ENCODE data around the gene HMHB1. TPM values are rescaled to one million over a fixed set of nuclear protein-coding genes. Genes with fewer than 3 reads are reported as not detected.

HMHB1 gene
- total and polyA plus RNA-seq, 2 experiments from 2014 or later, result not detected

- no peaks in the 10 kb centered on the region for H3K79me2 ChIP-seq
- H3K4me2 ChIP-seq, result no peak overlapping the region
- WGBS (ENCODE audit: low lambda C conversion rate, missing lambda C conversion rate), result 85% methylated on average over 3 of the region's 3 CpGs
- H4K20me1 ChIP-seq (ENCODE audit: insufficient read depth, poor library complexity, severe bottlenecking), result no peaks in the 10 kb centered on the region
- no peaks in the 10 kb centered on the region for H3K9me3 ChIP-seq (ENCODE audit: low read depth)
- no peak overlapping the region for H3K27ac ChIP-seq
- no peaks in the 10 kb centered on the region for H3K9me2 ChIP-seq (replicated peaks; ENCODE audit: insufficient read depth)
- no peak for TF ChIP-seq EZH2phosphoT487 (IDR thresholded peaks at IDR 0.05; ENCODE audit: low read depth, severe bottlenecking, unreplicated experiment)
- TF ChIP-seq, protein P1, sequence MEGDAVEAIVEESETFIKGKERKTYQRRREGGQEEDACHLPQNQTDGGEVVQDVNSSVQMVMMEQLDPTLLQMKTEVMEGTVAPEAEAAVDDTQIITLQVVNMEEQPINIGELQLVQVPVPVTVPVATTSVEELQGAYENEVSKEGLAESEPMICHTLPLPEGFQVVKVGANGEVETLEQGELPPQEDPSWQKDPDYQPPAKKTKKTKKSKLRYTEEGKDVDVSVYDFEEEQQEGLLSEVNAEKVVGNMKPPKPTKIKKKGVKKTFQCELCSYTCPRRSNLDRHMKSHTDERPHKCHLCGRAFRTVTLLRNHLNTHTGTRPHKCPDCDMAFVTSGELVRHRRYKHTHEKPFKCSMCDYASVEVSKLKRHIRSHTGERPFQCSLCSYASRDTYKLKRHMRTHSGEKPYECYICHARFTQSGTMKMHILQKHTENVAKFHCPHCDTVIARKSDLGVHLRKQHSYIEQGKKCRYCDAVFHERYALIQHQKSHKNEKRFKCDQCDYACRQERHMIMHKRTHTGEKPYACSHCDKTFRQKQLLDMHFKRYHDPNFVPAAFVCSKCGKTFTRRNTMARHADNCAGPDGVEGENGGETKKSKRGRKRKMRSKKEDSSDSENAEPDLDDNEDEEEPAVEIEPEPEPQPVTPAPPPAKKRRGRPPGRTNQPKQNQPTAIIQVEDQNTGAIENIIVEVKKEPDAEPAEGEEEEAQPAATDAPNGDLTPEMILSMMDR (IDR thresholded peaks at IDR 0.05; ENCODE audit: poor library complexity), result no peak
- no peak for TF ChIP-seq EZH2 (IDR thresholded peaks at IDR 0.05; ENCODE audit: borderline replicate concordance)
- no peaks in the 10 kb centered on the region for H3K27me3 ChIP-seq
- no peak for DNase-seq (ENCODE audit: low spot score)
- no peak overlapping the region for H3K4me3 ChIP-seq
- no peaks in the 10 kb centered on the region for H3K36me3 ChIP-seq (replicated peaks; ENCODE audit: insufficient read depth, low read depth)
- no peak overlapping the region for H2AFZ ChIP-seq
- peaks cover 5% of the 10 kb centered on the region for H3K4me1 ChIP-seq (ENCODE audit: insufficient read depth)
Measured at GRCh38 chr5:143770450-143770849, 41.5 kb upstream of the HMHB1 start.

GRCh38 chr5:143771189-143771588 lies 40.8 kb upstream of the HMHB1 start:
- no peak for DNase-seq (ENCODE audit: low spot score)
- Histone ChIP-seq H3K27me3 (no peaks in the 10 kb centered on the region), H3K4me2 (no peak overlapping the region), H3K79me2 (no peaks in the 10 kb centered on the region), H2AFZ (no peak overlapping the region), H3K9me2 (replicated peaks; ENCODE audit: insufficient read depth) (no peaks in the 10 kb centered on the region), H3K9me3 (ENCODE audit: low read depth) (no peaks in the 10 kb centered on the region), H3K4me1 (ENCODE audit: insufficient read depth) (peaks cover 5% of the 10 kb centered on the region), H3K27ac (no peak overlapping the region), H4K20me1 (ENCODE audit: insufficient read depth, poor library complexity, severe bottlenecking) (no peaks in the 10 kb centered on the region), H3K4me3 (no peak overlapping the region), H3K36me3 (replicated peaks; ENCODE audit: insufficient read depth, low read depth) (no peaks in the 10 kb centered on the region)
- no peak for TF ChIP-seq EZH2 (IDR thresholded peaks at IDR 0.05; ENCODE audit: borderline replicate concordance)
- 56% methylated on average over 4 of the region's 4 CpGs for WGBS (ENCODE audit: low lambda C conversion rate, missing lambda C conversion rate)

GRCh38 chr5:143771602-143772001 lies 40.4 kb upstream of the HMHB1 start:
- no peak for DNase-seq (ENCODE audit: low spot score)
- Histone ChIP-seq H2AFZ (no peak overlapping the region), H3K9me3 (ENCODE audit: low read depth) (no peaks in the 10 kb centered on the region), H4K20me1 (ENCODE audit: insufficient read depth, poor library complexity, severe bottlenecking) (no peaks in the 10 kb centered on the region), H3K27ac (no peak overlapping the region), H3K4me1 (ENCODE audit: insufficient read depth) (peaks cover 5% of the 10 kb centered on the region), H3K4me3 (no peak overlapping the region), H3K27me3 (no peaks in the 10 kb centered on the region), H3K9me2 (replicated peaks; ENCODE audit: insufficient read depth) (no peaks in the 10 kb centered on the region), H3K79me2 (no peaks in the 10 kb centered on the region), H3K4me2 (no peak overlapping the region), H3K36me3 (replicated peaks; ENCODE audit: insufficient read depth, low read depth) (no peaks in the 10 kb centered on the region)
- TF ChIP-seq, protein P1 (IDR thresholded peaks at IDR 0.05; ENCODE audit: poor library complexity), result no peak
- WGBS (ENCODE audit: low lambda C conversion rate, missing lambda C conversion rate), result 59% methylated on average over 2 of the region's 2 CpGs

DNA sequence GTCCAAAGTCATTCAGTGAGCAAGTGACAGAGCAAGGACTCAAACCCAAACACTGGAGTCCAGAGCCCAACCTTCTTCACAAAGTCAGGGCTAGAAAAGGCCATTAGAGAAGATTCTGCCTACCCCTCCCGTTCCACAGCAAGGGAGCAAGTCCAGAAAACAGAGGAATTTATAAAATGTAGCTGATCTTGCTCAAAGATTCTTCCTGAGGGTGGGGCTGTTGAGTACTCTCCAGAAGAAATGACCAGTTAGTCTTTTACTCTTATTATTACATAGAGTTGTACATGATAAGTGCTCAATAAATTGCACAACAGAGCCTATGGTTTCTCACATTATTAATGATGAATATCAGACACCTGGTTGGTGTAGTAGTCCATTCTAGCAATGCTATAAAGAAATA lies 39.3 kb upstream of the HMHB1 start:
- Histone ChIP-seq H2AFZ (no peak overlapping the region), H3K27me3 (no peaks in the 10 kb centered on the region), H4K20me1 (ENCODE audit: insufficient read depth, poor library complexity, severe bottlenecking) (no peaks in the 10 kb centered on the region), H3K4me2 (no peak overlapping the region), H3K27ac (no peak overlapping the region), H3K4me1 (ENCODE audit: insufficient read depth) (peaks cover 5% of the 10 kb centered on the region), H3K9me2 (replicated peaks; ENCODE audit: insufficient read depth) (no peaks in the 10 kb centered on the region), H3K4me3 (no peak overlapping the region), H3K36me3 (replicated peaks; ENCODE audit: insufficient read depth, low read depth) (no peaks in the 10 kb centered on the region), H3K79me2 (no peaks in the 10 kb centered on the region), H3K9me3 (ENCODE audit: low read depth) (no peaks in the 10 kb centered on the region)
- TF ChIP-seq EZH2 (IDR thresholded peaks at IDR 0.05; ENCODE audit: borderline replicate concordance) (no peak), EZH2phosphoT487 (IDR thresholded peaks at IDR 0.05; ENCODE audit: low read depth, severe bottlenecking, unreplicated experiment) (no peak)
- TF ChIP-seq, protein P1 (IDR thresholded peaks at IDR 0.05; ENCODE audit: poor library complexity), result no peak
- WGBS (ENCODE audit: low lambda C conversion rate, missing lambda C conversion rate), result 58% methylated on average over 1 of the region's 1 CpG
- DNase-seq (ENCODE audit: low spot score), result no peak
